NCI-H1694 treated with DMSO at 0.1 percent for 48 hours (cell line): ENCODE results near the gene PXDC1.
"Not testable (repeated sequence)": the region's sequence is repeated elsewhere in the genome, so short reads cannot be mapped to it uniquely, and the experiment has no call there.

ENCODE experiments used
- DNase-seq: peaks from one replicate; lab custom pipeline; 2025; lab: John Stamatoyannopoulos, UW

Gene PXDC1

GRCh38 chr6:3708540-3708939 is 43.0 kb downstream of the PXDC1 start:
- DNase-seq = no peak

DNA sequence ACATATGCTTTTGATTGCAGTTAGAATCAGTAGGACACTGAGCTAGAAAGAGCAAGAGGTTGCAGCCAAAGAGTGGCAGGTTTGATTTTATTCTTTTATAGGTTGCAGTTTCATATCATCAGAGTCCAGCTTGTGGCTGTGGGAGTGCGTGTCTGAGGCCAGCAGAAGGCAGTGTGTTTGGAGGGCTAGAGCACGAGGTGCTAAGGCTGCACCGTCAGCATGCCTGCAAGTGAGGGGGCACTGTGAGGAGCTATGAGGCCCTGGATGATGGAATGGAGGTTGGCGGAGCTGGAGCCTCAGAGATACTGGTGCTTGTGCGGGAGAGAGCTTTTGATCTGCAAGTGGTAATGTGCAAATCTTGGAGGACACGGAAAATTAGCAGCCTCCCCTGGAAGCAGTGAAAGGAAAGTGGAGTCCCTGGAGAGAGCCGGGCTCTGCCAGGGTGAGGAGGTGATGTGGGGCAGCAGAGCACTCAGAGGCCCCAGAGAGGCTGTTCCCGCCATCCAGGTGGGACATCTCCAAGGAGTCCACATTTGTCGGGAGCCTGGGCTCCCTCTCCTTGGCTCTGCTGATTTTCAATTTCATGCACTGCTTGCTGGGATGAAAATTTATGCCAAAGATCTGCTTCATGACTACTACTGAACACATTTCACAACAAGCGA is 43.6 kb downstream of the PXDC1 start:
- DNase-seq = no peak

GRCh38 chr6:3707024-3707423 is 44.5 kb downstream of the PXDC1 start:
- no peak for DNase-seq

- DNase-seq = no peak
Observed at GRCh38 chr6:3706547-3706946, 45.0 kb downstream of the PXDC1 start.

DNA sequence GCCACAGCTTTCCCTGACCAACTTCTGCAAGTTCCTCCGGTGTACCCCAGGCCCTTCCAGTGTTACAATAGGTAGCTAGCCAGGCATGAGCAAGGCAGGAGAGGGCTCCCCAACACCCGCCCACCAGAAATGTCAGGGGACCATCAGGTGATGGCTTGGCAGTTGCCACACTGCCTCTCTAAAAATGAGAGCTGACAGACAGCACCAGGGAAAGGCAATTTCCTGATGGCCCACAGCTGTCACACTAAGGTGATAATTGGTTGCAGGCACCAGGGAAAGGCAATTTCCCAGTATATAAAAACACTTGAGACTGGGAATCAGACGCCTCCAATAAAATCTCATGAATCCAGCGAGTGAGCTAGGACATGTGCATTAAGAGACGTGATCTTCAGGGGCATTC is 49.9 kb downstream of the PXDC1 start:
- no peak for DNase-seq

GRCh38 chr6:3699231-3699630 is 52.3 kb downstream of the PXDC1 start:
- no peak for DNase-seq

- DNase-seq = no peak
Observed at GRCh38 chr6:3698021-3698420, 53.5 kb downstream of the PXDC1 start.

DNA sequence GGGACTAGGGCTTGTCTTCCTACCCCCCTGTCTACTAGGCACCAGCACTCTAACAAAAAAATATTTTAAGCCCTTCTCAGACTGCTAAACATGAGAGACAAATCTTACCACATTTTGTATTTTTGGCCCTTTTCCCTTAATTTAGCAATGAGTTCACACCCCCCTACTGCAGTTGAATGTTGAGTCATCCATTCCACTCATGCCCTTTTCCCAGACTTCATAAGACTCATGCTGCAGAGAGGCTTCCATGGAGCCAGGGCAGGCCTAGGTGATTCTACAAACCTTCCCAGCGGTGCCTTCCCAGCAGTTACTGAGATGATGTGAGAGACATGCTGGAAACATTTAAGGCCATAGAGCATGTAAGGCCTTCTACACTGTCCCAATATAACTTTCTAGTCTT is 53.9 kb downstream of the PXDC1 start:
- no peak for DNase-seq

- DNase-seq = peak; percentile 10
Observed at GRCh38 chr6:3696525-3697088, 54.9 kb downstream of the PXDC1 start.

- no peak for DNase-seq
Observed at GRCh38 chr6:3695065-3695817, 56.3 kb downstream of the PXDC1 start.

- DNase-seq = no peak
Observed at GRCh38 chr6:3693831-3694230, 57.7 kb downstream of the PXDC1 start.

- DNase-seq = no peak
Observed at GRCh38 chr6:3690506-3690905, 61.0 kb downstream of the PXDC1 start.

DNA sequence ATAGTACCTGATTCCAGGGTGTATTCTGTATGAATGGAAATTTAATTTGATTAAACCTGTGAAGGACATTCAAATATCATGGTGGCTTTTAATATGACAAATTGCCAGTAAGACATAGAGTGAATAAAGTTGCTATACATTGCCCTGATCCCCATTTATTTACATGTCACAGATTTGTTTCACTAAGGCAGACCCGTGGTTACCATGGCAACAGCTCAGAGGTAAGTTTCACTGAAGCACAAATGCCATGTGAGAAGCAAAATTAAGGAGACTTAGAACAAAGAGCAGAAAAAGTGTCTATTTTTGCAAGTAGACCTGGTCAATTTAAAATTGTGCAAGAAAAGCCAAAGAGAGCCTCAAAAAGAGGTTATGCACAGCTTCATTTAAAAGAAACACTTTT is 63.7 kb downstream of the PXDC1 start:
- DNase-seq = no peak

DNA sequence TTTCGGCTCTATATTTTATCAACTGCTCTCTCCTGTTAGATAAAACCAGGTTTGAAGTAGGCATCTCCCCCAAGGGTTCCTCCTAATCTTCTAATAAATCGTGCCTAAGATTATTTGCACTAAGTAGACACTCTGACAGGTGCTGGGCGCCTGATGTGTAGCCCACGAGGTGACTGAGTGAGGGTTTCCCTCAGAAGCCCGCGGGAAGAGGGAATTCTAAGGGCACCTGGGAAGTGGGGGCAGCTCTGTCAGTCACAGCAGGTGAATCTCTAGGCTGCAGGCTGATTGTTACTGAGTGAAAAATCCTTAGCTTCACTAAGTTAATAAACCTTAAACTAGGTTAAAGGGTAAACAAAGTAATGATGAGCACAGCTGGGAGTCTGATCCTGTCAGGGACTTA is 68.2 kb downstream of the PXDC1 start:
- DNase-seq = no peak

DNA sequence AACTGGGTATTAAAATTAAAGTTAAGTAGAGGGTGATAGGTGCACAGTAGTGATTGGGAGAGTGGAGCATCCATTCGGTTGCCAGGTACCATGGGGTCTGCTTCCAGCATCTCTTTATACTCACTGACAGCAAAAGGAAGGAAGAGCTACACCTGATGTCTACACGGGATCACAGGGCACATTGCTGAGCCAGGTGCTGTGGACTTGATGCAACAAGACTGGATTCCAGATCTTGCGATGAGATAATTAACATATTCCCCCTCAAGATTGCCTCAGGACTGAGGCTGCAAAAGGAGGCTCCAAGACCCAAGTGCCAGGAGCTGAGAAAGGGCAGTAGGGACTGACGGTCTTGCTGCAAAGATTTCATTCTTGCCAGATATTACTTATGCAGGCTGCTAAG is 72.6 kb downstream of the PXDC1 start:
- DNase-seq = no peak

DNA sequence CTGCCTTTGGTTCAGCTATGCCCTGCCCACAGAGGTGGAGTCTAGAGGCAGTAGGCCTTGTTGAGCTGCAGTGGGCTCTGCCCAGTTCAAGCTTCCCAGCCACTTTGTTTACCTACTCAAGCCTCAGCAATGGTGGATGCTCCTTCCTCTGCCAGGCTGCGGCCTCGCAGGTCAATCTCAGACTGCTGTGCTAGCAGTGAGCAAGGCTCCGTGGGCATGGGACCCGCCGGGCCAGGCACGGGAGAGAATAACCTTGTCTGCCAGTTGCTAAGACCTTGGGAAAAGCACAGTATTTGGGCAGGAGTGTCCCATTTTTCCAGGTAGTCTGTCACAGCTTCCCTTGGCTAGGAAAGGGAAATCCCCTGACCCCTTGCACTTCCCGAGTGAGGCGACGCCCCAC is 73.8 kb downstream of the PXDC1 start:
- not testable (repeated sequence) for DNase-seq

GRCh38 chr6:3677351-3677750 is 74.2 kb downstream of the PXDC1 start:
- DNase-seq = not testable (repeated sequence)
